ENCODE data around the gene NUDT17. TPM values are rescaled to one million over a fixed set of nuclear protein-coding genes. Genes with fewer than 3 reads are reported as not detected.

The NUDT17 gene
- polyA plus RNA-seq, 1 donor (not counting 4 experiments of a cell fraction or from before 2014, with no cell fraction given), result 1.3 TPM

DNA sequence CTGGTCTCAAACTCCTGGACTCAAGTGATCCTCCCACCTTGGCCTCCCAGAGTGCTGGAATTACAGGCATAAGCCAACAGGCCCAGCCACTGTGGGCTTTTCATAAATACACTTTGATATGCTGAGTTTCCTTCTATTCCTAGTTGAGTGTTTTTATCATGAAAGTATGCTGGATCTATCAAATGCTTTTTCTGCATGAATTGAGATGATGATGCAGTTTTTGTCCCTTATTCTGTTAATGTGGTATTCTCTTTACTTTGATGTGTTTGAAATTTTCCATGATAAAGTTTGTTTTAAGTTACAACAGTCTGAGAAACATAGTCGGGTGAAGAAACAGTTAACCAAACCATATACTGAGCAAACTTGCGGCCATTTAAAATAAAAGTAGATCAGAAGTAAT lies 45.6 kb upstream of the NUDT17 start:
- peaks cover 18% of the 10 kb centered on the region for H3K79me2 ChIP-seq (ENCODE audit: control insufficient read depth, insufficient read depth, low read length)
- no peak overlapping the region for H2AFZ ChIP-seq (ENCODE audit: control insufficient read depth, low read length)
- no peak overlapping the region for H3K27ac ChIP-seq (ENCODE audit: control insufficient read depth, insufficient read depth, low read length)
- FAIRE-seq (no peak), DNase-seq (ENCODE audit: low read depth, low spot score) (no peak)
- TF ChIP-seq EZH2 (IDR thresholded peaks at IDR 0.05; ENCODE audit: low read length), result no peak
- TF ChIP-seq CTCF (optimal IDR thresholded peaks at IDR 0.05 in 1 of 3, IDR thresholded peaks at IDR 0.05 in 1 of 3, conservative IDR thresholded peaks at IDR 0.05 in 1 of 3; ENCODE audit: extremely low read depth in 1 of 3, insufficient read depth in 2 of 3, low read length in 3 of 3), result no peak
- no peak overlapping the region for H3K4me2 ChIP-seq (ENCODE audit: control insufficient read depth, extremely low read depth, insufficient read depth, low read depth, low read length)
- H3K27me3 ChIP-seq (ENCODE audit: control insufficient read depth, extremely low read depth, insufficient read depth, low read length), result no peaks in the 10 kb centered on the region
- H3K4me1 ChIP-seq (ENCODE audit: control insufficient read depth, extremely low read depth, insufficient read depth, low read length), result peaks cover 16% of the 10 kb centered on the region
- H3K9me3 ChIP-seq (ENCODE audit: control insufficient read depth, low read depth, low read length), result peaks cover 4% of the 10 kb centered on the region
- H3K9ac ChIP-seq (ENCODE audit: control insufficient read depth, extremely low read depth, insufficient read depth, low read length), result no peak overlapping the region
- no peaks in the 10 kb centered on the region for H3K36me3 ChIP-seq (ENCODE audit: control insufficient read depth in 2 of 2, extremely low read depth in 1 of 2, insufficient read depth in 2 of 2, low read length in 2 of 2)
- no peaks in the 10 kb centered on the region for H3K9me1 ChIP-seq (ENCODE audit: control insufficient read depth, extremely low read depth, insufficient read depth, low read length)
- no peak overlapping the region for H3K4me3 ChIP-seq (ENCODE audit: control insufficient read depth in 2 of 3, extremely low read depth in 1 of 3, insufficient read depth in 2 of 3, low read depth in 1 of 3, low read length in 3 of 3)
- no peaks in the 10 kb centered on the region for H4K20me1 ChIP-seq (ENCODE audit: control insufficient read depth, extremely low read depth, insufficient read depth, low read length)
- dilution Hi-C loops (cut with MboI; ENCODE audit: extremely low pct_ligation_motif_present, low sequenced_read_pairs), result no loop called here

GRCh38 chr1:145804235-145805045 lies 41.0 kb upstream of the NUDT17 start:
- Histone ChIP-seq H3K9me3 (ENCODE audit: control insufficient read depth, low read depth, low read length) (no peaks in the 10 kb centered on the region), H3K4me2 (ENCODE audit: control insufficient read depth, extremely low read depth, insufficient read depth, low read depth, low read length) (no peak overlapping the region), H3K27ac (ENCODE audit: control insufficient read depth, insufficient read depth, low read length) (no peak overlapping the region), H3K27me3 (ENCODE audit: control insufficient read depth, extremely low read depth, insufficient read depth, low read length) (no peaks in the 10 kb centered on the region), H2AFZ (ENCODE audit: control insufficient read depth, low read length) (no peak overlapping the region), H3K9ac (ENCODE audit: control insufficient read depth, extremely low read depth, insufficient read depth, low read length) (no peak overlapping the region), H4K20me1 (ENCODE audit: control insufficient read depth, extremely low read depth, insufficient read depth, low read length) (no peaks in the 10 kb centered on the region), H3K79me2 (ENCODE audit: control insufficient read depth, insufficient read depth, low read length) (peaks cover 32% of the 10 kb centered on the region), H3K4me3 (ENCODE audit: control insufficient read depth in 2 of 3, extremely low read depth in 1 of 3, insufficient read depth in 2 of 3, low read depth in 1 of 3, low read length in 3 of 3) (no peak overlapping the region), H3K9me1 (ENCODE audit: control insufficient read depth, extremely low read depth, insufficient read depth, low read length) (no peaks in the 10 kb centered on the region), H3K36me3 (ENCODE audit: control insufficient read depth in 2 of 2, extremely low read depth in 1 of 2, insufficient read depth in 2 of 2, low read length in 2 of 2) (peaks cover 0 to 1% of the 10 kb centered on the region in 2 experiments), H3K4me1 (ENCODE audit: control insufficient read depth, extremely low read depth, insufficient read depth, low read length) (peaks cover 16% of the 10 kb centered on the region)
- TF ChIP-seq EZH2 (IDR thresholded peaks at IDR 0.05; ENCODE audit: low read length) (no peak), CTCF (optimal IDR thresholded peaks at IDR 0.05 in 1 of 3, IDR thresholded peaks at IDR 0.05 in 1 of 3, conservative IDR thresholded peaks at IDR 0.05 in 1 of 3; ENCODE audit: extremely low read depth in 1 of 3, insufficient read depth in 2 of 3, low read length in 3 of 3) (no peak)
- DNase-seq (ENCODE audit: low read depth, low spot score), result no peak
- dilution Hi-C loops (cut with MboI; ENCODE audit: extremely low pct_ligation_motif_present, low sequenced_read_pairs), result no loop called here
- no peak for FAIRE-seq
